ENCODE measurements around the gene ING3. TPM values are rescaled to one million over a fixed set of nuclear protein-coding genes. Genes with fewer than 3 reads are reported as not detected.

ING3 gene
- total RNA-seq (10 to 100 TPM; 11.8 to 18.1 (median 13.9) TPM), polyA plus RNA-seq (1 to 10 TPM; 6.0 to 7.8 TPM)
- long read RNA-seq, donor 1, transcript ING3-201 (12 exons, 3,777 nt), result major isoform, 9 of 13 reads
- long read RNA-seq, donor 1, partial matches to known transcripts, result 0 of 13 reads
- long read RNA-seq, donor 1, other reads (novel, unspliced or antisense), result 1 of 13 reads
- long read RNA-seq, donor 2, transcript ING3-201 (12 exons, 3,777 nt), result major isoform, 12 of 17 reads
- long read RNA-seq, donor 2, partial matches to known transcripts, result 2 of 17 reads
- long read RNA-seq, donor 2, other reads (novel, unspliced or antisense), result 2 of 17 reads
- long read RNA-seq, donor 3, transcript ING3-201 (12 exons, 3,777 nt), result major isoform, 20 of 38 reads
- long read RNA-seq, donor 3, partial matches to known transcripts, result 5 of 38 reads
- long read RNA-seq, donor 3, other reads (novel, unspliced or antisense), result 5 of 38 reads

DNA sequence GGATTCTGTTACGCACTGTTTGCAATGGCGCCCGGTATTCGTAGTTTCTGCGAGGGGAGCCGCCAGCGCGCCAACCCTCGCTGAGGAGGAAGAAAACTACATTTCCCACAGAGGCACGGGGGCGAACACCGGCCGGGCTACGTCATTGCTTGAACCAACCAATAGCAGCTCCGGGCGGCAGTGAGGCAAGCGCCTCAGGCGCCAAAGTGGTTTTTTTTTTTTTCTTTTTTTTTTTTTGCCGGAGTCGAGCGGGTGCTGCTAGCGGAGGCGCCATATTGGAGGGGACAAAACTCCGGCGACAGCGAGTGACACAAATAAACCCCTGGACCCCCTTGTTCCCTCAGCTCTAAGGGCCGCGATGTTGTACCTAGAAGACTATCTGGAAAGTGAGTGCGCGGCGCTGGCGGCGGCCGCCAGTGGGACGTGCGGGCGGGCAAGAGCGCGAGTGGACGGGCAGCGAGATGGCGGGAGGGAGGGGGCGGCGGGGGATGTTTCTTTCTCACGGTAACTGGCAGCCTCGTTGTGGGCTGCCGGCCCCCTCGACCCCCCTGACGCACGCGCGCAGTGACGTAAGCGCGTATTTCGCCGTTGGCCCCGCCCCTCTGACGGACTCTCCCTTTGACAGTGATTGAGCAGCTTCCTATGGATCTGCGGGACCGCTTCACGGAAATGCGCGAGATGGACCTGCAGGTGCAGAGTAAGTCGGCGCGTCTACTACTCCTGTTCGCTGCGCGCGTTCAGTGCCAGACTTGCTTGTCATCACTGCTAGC, at the start of gene ING3:
ING3 (plus strand) TSS at position 239 of the 770 bp plus-strand sequence; CDS start at position 359, 120 bp downstream.
- intact Hi-C loops (cut with DNase I), result loop anchor here in 2 of 10 donors (2.0 kb wide), 2 partner anchors 92 to 94 kb away; partner anchors contain the start of gene TSPAN12 (in 1 of the 2)
- 0% methylated on average over 67 to 71 of the region's 71 CpGs for WGBS, 2 donors
- TF ChIP-seq, protein P1, sequence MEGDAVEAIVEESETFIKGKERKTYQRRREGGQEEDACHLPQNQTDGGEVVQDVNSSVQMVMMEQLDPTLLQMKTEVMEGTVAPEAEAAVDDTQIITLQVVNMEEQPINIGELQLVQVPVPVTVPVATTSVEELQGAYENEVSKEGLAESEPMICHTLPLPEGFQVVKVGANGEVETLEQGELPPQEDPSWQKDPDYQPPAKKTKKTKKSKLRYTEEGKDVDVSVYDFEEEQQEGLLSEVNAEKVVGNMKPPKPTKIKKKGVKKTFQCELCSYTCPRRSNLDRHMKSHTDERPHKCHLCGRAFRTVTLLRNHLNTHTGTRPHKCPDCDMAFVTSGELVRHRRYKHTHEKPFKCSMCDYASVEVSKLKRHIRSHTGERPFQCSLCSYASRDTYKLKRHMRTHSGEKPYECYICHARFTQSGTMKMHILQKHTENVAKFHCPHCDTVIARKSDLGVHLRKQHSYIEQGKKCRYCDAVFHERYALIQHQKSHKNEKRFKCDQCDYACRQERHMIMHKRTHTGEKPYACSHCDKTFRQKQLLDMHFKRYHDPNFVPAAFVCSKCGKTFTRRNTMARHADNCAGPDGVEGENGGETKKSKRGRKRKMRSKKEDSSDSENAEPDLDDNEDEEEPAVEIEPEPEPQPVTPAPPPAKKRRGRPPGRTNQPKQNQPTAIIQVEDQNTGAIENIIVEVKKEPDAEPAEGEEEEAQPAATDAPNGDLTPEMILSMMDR (IDR thresholded peaks at IDR 0.05), result no peak

GRCh38 chr7:120915314-120916105, 35.1 kb upstream of the ING3 start:
- Histone ChIP-seq H3K27me3 (no peaks in the 10 kb centered on the region), H3K4me3 (no peak overlapping the region), H3K9me3 (peaks cover 0 to 25% (median 3%) of the 10 kb centered on the region in 11 donors), H3K27ac (no peak overlapping the region), H3K36me3 (no peaks in the 10 kb centered on the region), H3K4me1 (no peaks in the 10 kb centered on the region)
- ATAC-seq, result no peak
- WGBS, 2 donors, result 85 to 87% methylated on average over 2 of the region's 2 CpGs
- TF ChIP-seq, protein P1 (IDR thresholded peaks at IDR 0.05), result no peak
- no peak for DNase-seq
- intact Hi-C loops (cut with DNase I), result no loop called here

More for the DNA sequence above, at the start of gene ING3:
- peak; percentile 96 to 98 for DNase-seq
- peak within 1 kb of the TSS; percentile 94 to 98 (median 96) for H3K27ac ChIP-seq
- H3K4me3 ChIP-seq, result peak within 1 kb of the TSS; percentile 61 to 79 (median 71)
- ATAC-seq, result peak; percentile 98 to 99 (median 99)
- H3K36me3 ChIP-seq, result peaks cover 0 to 41% (median 15%) of the 10 kb centered on the region in 9 donors
- H3K27me3 ChIP-seq, result no peaks in the 10 kb centered on the region
- H3K9me3 ChIP-seq, result no peaks in the 10 kb centered on the region
- H3K4me1 ChIP-seq, result peaks cover 0 to 33% (median 23%) of the 10 kb centered on the region in 9 donors

DNA sequence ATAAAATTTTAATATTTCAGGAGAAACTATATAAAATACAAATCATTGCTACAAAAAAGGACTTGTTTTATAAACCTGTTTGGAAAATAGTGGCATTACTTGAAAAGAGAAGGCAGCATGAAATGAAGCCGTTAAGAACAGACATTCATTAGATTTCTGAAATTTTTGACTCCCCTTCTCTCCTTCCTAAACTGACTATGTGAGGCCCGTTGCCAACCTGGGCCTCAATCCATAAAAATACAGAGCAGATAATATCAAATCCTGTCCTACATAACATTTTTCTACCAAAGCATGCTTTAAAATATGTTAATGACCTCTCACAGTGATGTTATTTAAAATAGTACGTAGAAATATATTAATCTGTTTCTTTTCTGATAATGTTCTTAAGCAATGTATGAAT, 34.5 kb upstream of the ING3 start:
- H3K36me3 ChIP-seq, result no peaks in the 10 kb centered on the region
- H3K9me3 ChIP-seq, result peaks cover 0 to 25% (median 3%) of the 10 kb centered on the region in 11 donors
- no peak overlapping the region for H3K4me3 ChIP-seq
- no peaks in the 10 kb centered on the region for H3K4me1 ChIP-seq
- H3K27me3 ChIP-seq, result no peaks in the 10 kb centered on the region
- no peak overlapping the region for H3K27ac ChIP-seq
- TF ChIP-seq, protein P1 (IDR thresholded peaks at IDR 0.05), result no peak
- ATAC-seq, result no peak
- no peak for DNase-seq
- intact Hi-C loops (cut with DNase I), result no loop called here
- WGBS, 2 donors, result 29 to 48% methylated on average over 3 of the region's 3 CpGs
